Measurements from ENCODE around the gene PTPRM. TPM values are rescaled to one million over a fixed set of nuclear protein-coding genes. Genes with fewer than 3 reads are reported as not detected.

The PTPRM gene
- total RNA-seq, 1 experiment from 2014 or later: 1.6 TPM

DNA sequence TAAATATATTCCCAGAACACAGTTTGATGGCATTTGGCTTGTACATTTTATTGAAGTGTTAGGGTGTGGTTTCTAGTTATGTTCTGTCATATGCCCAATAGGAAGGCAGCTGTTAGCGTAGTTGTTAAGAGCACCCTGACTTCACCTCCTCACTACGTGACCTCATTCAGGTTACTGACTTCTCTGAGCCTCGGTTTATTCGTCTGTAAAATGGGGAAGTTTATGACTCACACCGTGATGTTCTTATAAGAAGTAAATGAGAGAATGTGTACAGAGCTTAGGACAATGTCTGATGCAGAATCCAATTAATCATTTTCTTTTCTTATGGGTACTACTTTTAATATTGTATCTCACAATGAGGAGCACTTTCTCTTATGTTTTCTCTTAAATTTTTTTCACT is 226.0 kb downstream of the PTPRM start:
- ChIA-PET CTCF (no interaction called here), POLR2A (no interaction called here)
- Histone ChIP-seq H3K36me3 (ENCODE audit: control insufficient read depth, insufficient read depth, low read length) (no peaks in the 10 kb centered on the region), H3K27ac (ENCODE audit: low read length) (no peak overlapping the region), H3K4me3 (ENCODE audit: low read depth in 2 of 2, low read length in 2 of 2) (no peak overlapping the region), H3K4me1 (ENCODE audit: control insufficient read depth, insufficient read depth, low read length) (no peaks in the 10 kb centered on the region), H3K9me3 (ENCODE audit: control insufficient read depth, insufficient read depth, low read depth, low read length) (no peaks in the 10 kb centered on the region), H3K27me3 (ENCODE audit: control insufficient read depth, insufficient read depth, low read length) (no peaks in the 10 kb centered on the region)
- ATAC-seq (no peak), DNase-seq (ENCODE audit: low read depth, low spot score) (no peak)
- TF ChIP-seq POLR2AphosphoS5 (IDR thresholded peaks at IDR 0.05; ENCODE audit: low read depth, low read length) (no peak), TCF7L2 (IDR thresholded peaks at IDR 0.05; ENCODE audit: low read depth, low read length) (no peak)
- TF ChIP-seq, protein P1, sequence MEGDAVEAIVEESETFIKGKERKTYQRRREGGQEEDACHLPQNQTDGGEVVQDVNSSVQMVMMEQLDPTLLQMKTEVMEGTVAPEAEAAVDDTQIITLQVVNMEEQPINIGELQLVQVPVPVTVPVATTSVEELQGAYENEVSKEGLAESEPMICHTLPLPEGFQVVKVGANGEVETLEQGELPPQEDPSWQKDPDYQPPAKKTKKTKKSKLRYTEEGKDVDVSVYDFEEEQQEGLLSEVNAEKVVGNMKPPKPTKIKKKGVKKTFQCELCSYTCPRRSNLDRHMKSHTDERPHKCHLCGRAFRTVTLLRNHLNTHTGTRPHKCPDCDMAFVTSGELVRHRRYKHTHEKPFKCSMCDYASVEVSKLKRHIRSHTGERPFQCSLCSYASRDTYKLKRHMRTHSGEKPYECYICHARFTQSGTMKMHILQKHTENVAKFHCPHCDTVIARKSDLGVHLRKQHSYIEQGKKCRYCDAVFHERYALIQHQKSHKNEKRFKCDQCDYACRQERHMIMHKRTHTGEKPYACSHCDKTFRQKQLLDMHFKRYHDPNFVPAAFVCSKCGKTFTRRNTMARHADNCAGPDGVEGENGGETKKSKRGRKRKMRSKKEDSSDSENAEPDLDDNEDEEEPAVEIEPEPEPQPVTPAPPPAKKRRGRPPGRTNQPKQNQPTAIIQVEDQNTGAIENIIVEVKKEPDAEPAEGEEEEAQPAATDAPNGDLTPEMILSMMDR (IDR thresholded peaks at IDR 0.05): no peak
- no TSS peak for BruUV-seq (replicated peaks)
- intact Hi-C loops (cut with micrococcal nuclease; ENCODE audit: unreplicated experiment): no loop called here
- in situ Hi-C loops (cut with HindIII; ENCODE audit: low pct_unique_long_range_greater_than_20kb, low sequenced_read_pairs): no loop called here

DNA sequence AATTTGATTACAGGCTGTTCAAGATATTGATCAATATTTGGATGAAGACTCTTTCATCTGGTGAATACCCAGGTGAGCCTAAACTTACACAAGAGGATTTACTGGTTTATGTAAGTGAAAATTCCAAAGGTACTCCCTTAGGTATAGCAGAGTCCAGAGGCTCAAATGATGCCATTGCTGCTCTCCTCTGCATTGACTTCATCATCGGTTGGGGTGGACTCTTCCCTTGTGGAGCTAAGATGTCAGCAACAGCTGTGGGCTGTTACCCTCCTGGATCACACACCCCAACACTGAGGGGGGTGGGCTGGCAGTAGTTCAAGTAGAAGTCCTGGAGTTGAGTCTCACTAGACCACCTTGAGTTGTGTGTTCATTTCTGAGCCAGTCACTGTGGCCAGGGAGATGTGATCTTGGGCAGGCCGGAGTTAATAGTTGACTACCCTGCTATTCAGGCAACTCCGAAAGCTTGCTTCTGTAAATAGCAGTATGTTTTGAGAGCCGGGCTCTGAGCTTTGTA is 236.9 kb downstream of the PTPRM start:
- ChIA-PET CTCF (no interaction called here), POLR2A (no interaction called here)
- BruUV-seq (replicated peaks): no TSS peak
- Histone ChIP-seq H3K27ac (ENCODE audit: low read length) (no peak overlapping the region), H3K4me3 (ENCODE audit: low read depth in 2 of 2, low read length in 2 of 2) (no peak overlapping the region), H3K4me1 (ENCODE audit: control insufficient read depth, insufficient read depth, low read length) (no peaks in the 10 kb centered on the region), H3K9me3 (ENCODE audit: control insufficient read depth, insufficient read depth, low read depth, low read length) (no peaks in the 10 kb centered on the region), H3K27me3 (ENCODE audit: control insufficient read depth, insufficient read depth, low read length) (no peaks in the 10 kb centered on the region), H3K36me3 (ENCODE audit: control insufficient read depth, insufficient read depth, low read length) (no peaks in the 10 kb centered on the region)
- intact Hi-C loops (cut with micrococcal nuclease; ENCODE audit: unreplicated experiment): no loop called here
- in situ Hi-C loops (cut with HindIII; ENCODE audit: low pct_unique_long_range_greater_than_20kb, low sequenced_read_pairs): no loop called here
- ATAC-seq (no peak), DNase-seq (ENCODE audit: low read depth, low spot score) (no peak)
- TF ChIP-seq TCF7L2 (IDR thresholded peaks at IDR 0.05; ENCODE audit: low read depth, low read length) (no peak), SIN3A (IDR thresholded peaks at IDR 0.05; ENCODE audit: borderline replicate concordance, insufficient read depth, low read depth, low read length) (no peak), POLR2AphosphoS5 (IDR thresholded peaks at IDR 0.05; ENCODE audit: low read depth, low read length) (no peak)
- TF ChIP-seq, protein P1 (IDR thresholded peaks at IDR 0.05): no peak
- TF ChIP-seq, protein P2, sequence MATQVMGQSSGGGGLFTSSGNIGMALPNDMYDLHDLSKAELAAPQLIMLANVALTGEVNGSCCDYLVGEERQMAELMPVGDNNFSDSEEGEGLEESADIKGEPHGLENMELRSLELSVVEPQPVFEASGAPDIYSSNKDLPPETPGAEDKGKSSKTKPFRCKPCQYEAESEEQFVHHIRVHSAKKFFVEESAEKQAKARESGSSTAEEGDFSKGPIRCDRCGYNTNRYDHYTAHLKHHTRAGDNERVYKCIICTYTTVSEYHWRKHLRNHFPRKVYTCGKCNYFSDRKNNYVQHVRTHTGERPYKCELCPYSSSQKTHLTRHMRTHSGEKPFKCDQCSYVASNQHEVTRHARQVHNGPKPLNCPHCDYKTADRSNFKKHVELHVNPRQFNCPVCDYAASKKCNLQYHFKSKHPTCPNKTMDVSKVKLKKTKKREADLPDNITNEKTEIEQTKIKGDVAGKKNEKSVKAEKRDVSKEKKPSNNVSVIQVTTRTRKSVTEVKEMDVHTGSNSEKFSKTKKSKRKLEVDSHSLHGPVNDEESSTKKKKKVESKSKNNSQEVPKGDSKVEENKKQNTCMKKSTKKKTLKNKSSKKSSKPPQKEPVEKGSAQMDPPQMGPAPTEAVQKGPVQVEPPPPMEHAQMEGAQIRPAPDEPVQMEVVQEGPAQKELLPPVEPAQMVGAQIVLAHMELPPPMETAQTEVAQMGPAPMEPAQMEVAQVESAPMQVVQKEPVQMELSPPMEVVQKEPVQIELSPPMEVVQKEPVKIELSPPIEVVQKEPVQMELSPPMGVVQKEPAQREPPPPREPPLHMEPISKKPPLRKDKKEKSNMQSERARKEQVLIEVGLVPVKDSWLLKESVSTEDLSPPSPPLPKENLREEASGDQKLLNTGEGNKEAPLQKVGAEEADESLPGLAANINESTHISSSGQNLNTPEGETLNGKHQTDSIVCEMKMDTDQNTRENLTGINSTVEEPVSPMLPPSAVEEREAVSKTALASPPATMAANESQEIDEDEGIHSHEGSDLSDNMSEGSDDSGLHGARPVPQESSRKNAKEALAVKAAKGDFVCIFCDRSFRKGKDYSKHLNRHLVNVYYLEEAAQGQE (IDR thresholded peaks at IDR 0.05; ENCODE audit: insufficient read depth in 1 of 2, low read depth in 2 of 2, low read length in 1 of 2): no peak

Data from Panc1 (cell line).